H9 (cell line): ENCODE results near the gene MOBP. TPM values are rescaled to one million over a fixed set of nuclear protein-coding genes. Genes with fewer than 3 reads are reported as not detected.

Experiments used
- DNase-seq: peaks from one replicate; pipeline ENCODE4 v3.0.0-alpha.2; 2017
- H2AFZ ChIP-seq: one replicate; pipeline ENCODE4 v1.6.1; 2013; ENCODE audit warnings: mild to moderate bottlenecking, low read length, control low read depth, moderate library complexity
- H2AK5ac ChIP-seq: 2 replicates; pipeline ENCODE4 v1.6.1; 2013; ENCODE audit warnings: low read length, control low read depth, mixed read lengths; ENCODE audit not compliant: insufficient read length
- H2BK120ac ChIP-seq: one replicate; pipeline ENCODE4 v1.6.1; 2013; ENCODE audit warnings: low read depth, mild to moderate bottlenecking, low read length, control low read depth, inconsistent platforms; ENCODE audit not compliant: poor library complexity, severe bottlenecking
- H2BK12ac ChIP-seq: 2 replicates; pipeline ENCODE4 v1.6.1; 2013; ENCODE audit warnings: low read length, control low read depth, mixed read lengths, low read depth; ENCODE audit not compliant: insufficient read length
- H2BK15ac ChIP-seq: 2 replicates; pipeline ENCODE4 v1.6.1; 2013; ENCODE audit warnings: low read depth, low read length, control low read depth
- H2BK20ac ChIP-seq: one replicate; pipeline ENCODE4 v1.6.1; 2013; ENCODE audit warnings: low read depth, mild to moderate bottlenecking, low read length, control low read depth, inconsistent platforms; ENCODE audit not compliant: poor library complexity, severe bottlenecking
- H2BK5ac ChIP-seq: 2 replicates; pipeline ENCODE4 v1.6.1; 2013; ENCODE audit warnings: low read length, control low read depth, mixed read lengths; ENCODE audit not compliant: insufficient read length
- H3K14ac ChIP-seq: 2 replicates; pipeline ENCODE4 v1.6.1; 2013; ENCODE audit warnings: low read length, control low read depth; ENCODE audit not compliant: insufficient read depth
- H3K18ac ChIP-seq: 2 replicates; pipeline ENCODE4 v1.6.1; 2013; ENCODE audit warnings: low read depth, mild to moderate bottlenecking, mixed read lengths, low read length, control low read depth; ENCODE audit not compliant: insufficient read length
- H3K23ac ChIP-seq: 2 replicates; pipeline ENCODE4 v1.6.1; 2013; ENCODE audit warnings: low read length, control low read depth, mixed read lengths, low read depth; ENCODE audit not compliant: insufficient read length
- H3K23me2 ChIP-seq: 2 replicates; pipeline ENCODE4 v1.6.1; 2013; ENCODE audit warnings: low read depth, mild to moderate bottlenecking, mixed read lengths, low read length, control low read depth; ENCODE audit not compliant: insufficient read length, poor library complexity, severe bottlenecking
- H3K27ac ChIP-seq: 2 replicates; pipeline ENCODE4 v1.5.1; 2013; ENCODE audit warnings: low read length, control low read depth, mixed read lengths, low read depth; ENCODE audit not compliant: insufficient read length
- H3K27me3 ChIP-seq: 2 replicates; pipeline ENCODE4 v1.6.1; 2013; ENCODE audit warnings: low read length, control low read depth, inconsistent platforms; ENCODE audit not compliant: insufficient read depth
- H3K4ac ChIP-seq: 2 replicates; pipeline ENCODE4 v1.6.1; 2013; ENCODE audit warnings: low read depth, mild to moderate bottlenecking, control low read depth, inconsistent platforms, low read length, moderate library complexity
- H3K4me1 ChIP-seq: 2 replicates; pipeline ENCODE4 v1.6.1; 2013; ENCODE audit warnings: low read length, control low read depth, inconsistent platforms; ENCODE audit not compliant: insufficient read depth
- H3K4me2 ChIP-seq: 2 replicates; pipeline ENCODE4 v1.6.1; 2013; ENCODE audit warnings: low read length, control low read depth, mixed read lengths; ENCODE audit not compliant: insufficient read length, insufficient read depth
- H3K56ac ChIP-seq: 2 replicates; pipeline ENCODE4 v1.6.1; 2013; ENCODE audit warnings: low read depth, mild to moderate bottlenecking, mixed read lengths, low read length, control low read depth; ENCODE audit not compliant: insufficient read length
- H3K79me1 ChIP-seq: 2 replicates; pipeline ENCODE4 v1.6.1; 2013; ENCODE audit warnings: low read depth, mild to moderate bottlenecking, moderate library complexity, low read length, control low read depth, inconsistent platforms; ENCODE audit not compliant: insufficient read depth, poor library complexity, severe bottlenecking
- H3K79me2 ChIP-seq: 2 replicates; pipeline ENCODE4 v1.6.1; 2013; ENCODE audit warnings: low read length, control low read depth, inconsistent platforms; ENCODE audit not compliant: insufficient read depth
- H3K9ac ChIP-seq: 2 replicates; pipeline ENCODE4 v1.6.1; 2013; ENCODE audit warnings: low read length, control low read depth, mixed read lengths; ENCODE audit not compliant: insufficient read length; ENCODE audit errors: extremely low read depth
- H3K9me3 ChIP-seq: one replicate; pipeline ENCODE4 v1.6.1; 2013; ENCODE audit warnings: low read depth, low read length, inconsistent platforms; ENCODE audit not compliant: control insufficient read depth
- H3T11ph ChIP-seq: one replicate; pipeline ENCODE4 v1.6.1; 2013; ENCODE audit warnings: mild to moderate bottlenecking, low read length, control low read depth, inconsistent platforms
- H4K20me1 ChIP-seq: one replicate; pipeline ENCODE4 v1.6.1; 2013; ENCODE audit not compliant: control insufficient read depth, insufficient read length, insufficient read depth
- H4K5ac ChIP-seq: 2 replicates; pipeline ENCODE4 v1.6.1; 2013; ENCODE audit warnings: low read depth, mild to moderate bottlenecking, mixed read lengths, low read length, control low read depth; ENCODE audit not compliant: insufficient read length
- H4K8ac ChIP-seq: replicated peaks from 2 replicates; pipeline ENCODE4 v1.6.1; 2013; ENCODE audit warnings: low read length, control low read depth, mixed read lengths, low read depth; ENCODE audit not compliant: insufficient read length
- H4K91ac ChIP-seq: 2 replicates; pipeline ENCODE4 v1.6.1; 2013; ENCODE audit warnings: low read depth, mild to moderate bottlenecking, moderate library complexity, mixed read lengths, low read length, control low read depth; ENCODE audit not compliant: insufficient read length
- H3K27ac Mint-ChIP-seq, 3 experiments: 2 replicates in 2 of 3; 3 replicates in 1 of 3; pipeline ENCODE4 v1.8.0; 2020 to 2021; ENCODE audit warnings: mixed read lengths in 3 of 3, mild to moderate bottlenecking in 1 of 3, moderate library complexity in 1 of 3
- H3K27me3 Mint-ChIP-seq: 2 replicates; pipeline ENCODE4 v1.8.0; 2021; ENCODE audit warnings: low read depth, mild to moderate bottlenecking, moderate library complexity, mixed read lengths
- H3K36me3 Mint-ChIP-seq, 3 experiments: 2 replicates in 2 of 3; 3 replicates in 1 of 3; pipeline ENCODE4 v1.8.0; 2020 to 2021; ENCODE audit warnings: low read depth in 3 of 3, mixed read lengths in 3 of 3; ENCODE audit not compliant: insufficient read depth in 1 of 3
- H3K4me1 Mint-ChIP-seq, 2 experiments: 2 replicates each; pipeline ENCODE4 v1.8.0; 2020; ENCODE audit warnings: mixed read lengths in 2 of 2
- H3K4me3 Mint-ChIP-seq, 2 experiments: 2 replicates in 1 of 2; 3 replicates in 1 of 2; pipeline ENCODE4 v1.8.0; 2020 to 2021; ENCODE audit warnings: mild to moderate bottlenecking in 2 of 2, mixed read lengths in 2 of 2, moderate library complexity in 1 of 2
- H3K9me3 Mint-ChIP-seq, 2 experiments: 2 replicates in 1 of 2; 3 replicates in 1 of 2; pipeline ENCODE4 v1.8.0; 2020; ENCODE audit warnings: mild to moderate bottlenecking in 2 of 2, mixed read lengths in 2 of 2, moderate library complexity in 1 of 2
- WGBS: extraction: QIAGEN DNeasy Blood & Tissue Kit; methylation state at CpG from one replicate; pipeline ENCODE4 v1.1.7; 2013; ENCODE audit warnings: missing lambda C conversion rate, low lambda C conversion rate, mixed read lengths; ENCODE audit not compliant: insufficient read length; ENCODE audit errors: extremely low coverage; 5-methylcytosine and 5-hydroxymethylcytosine counted together
- total RNA-seq: library from RNA; stranded (reverse); gene quantifications from 2 replicates; pipeline ENCODE4 v1.2.1, GENCODE V29; 2021
- TF ChIP-seq, protein P1 (sequence below): fragments of 200-600 bp; sonication (generic); conservative IDR thresholded peaks from 3 replicates; pipeline ENCODE4 v1.8.0; 2021; ENCODE audit warnings: antibody characterized with exemption, mild to moderate bottlenecking

MOBP gene
- total RNA-seq, 1 experiment from 2014 or later, result not detected

GRCh38 chr3:39541917-39542329 is 74.4 kb downstream of the MOBP start:
- Mint-ChIP-seq H3K4me1 (peaks cover 18 to 22% of the 10 kb centered on the region in 2 experiments), H3K36me3 (no peaks in the 10 kb centered on the region), H3K27ac (no peak overlapping the region), H3K9me3 (peaks cover 0 to 3% of the 10 kb centered on the region in 2 experiments; a peak in 2 of 5 replicates), H3K27me3 (no peaks in the 10 kb centered on the region; the same call in 1 of the 2 replicates), H3K4me3 (no peak overlapping the region)
- no peaks in the 10 kb centered on the region for H3K23me2 ChIP-seq
- no peak overlapping the region for H3K14ac ChIP-seq
- H3K27ac ChIP-seq, result no peak overlapping the region
- no peak overlapping the region for H2BK12ac ChIP-seq
- no peak overlapping the region for H2BK15ac ChIP-seq
- DNase-seq, result no peak
- peak overlapping the region; percentile 4 for H3K4me2 ChIP-seq
- no peak overlapping the region for H3K18ac ChIP-seq
- H3K27me3 ChIP-seq, result no peaks in the 10 kb centered on the region
- TF ChIP-seq, protein P1, sequence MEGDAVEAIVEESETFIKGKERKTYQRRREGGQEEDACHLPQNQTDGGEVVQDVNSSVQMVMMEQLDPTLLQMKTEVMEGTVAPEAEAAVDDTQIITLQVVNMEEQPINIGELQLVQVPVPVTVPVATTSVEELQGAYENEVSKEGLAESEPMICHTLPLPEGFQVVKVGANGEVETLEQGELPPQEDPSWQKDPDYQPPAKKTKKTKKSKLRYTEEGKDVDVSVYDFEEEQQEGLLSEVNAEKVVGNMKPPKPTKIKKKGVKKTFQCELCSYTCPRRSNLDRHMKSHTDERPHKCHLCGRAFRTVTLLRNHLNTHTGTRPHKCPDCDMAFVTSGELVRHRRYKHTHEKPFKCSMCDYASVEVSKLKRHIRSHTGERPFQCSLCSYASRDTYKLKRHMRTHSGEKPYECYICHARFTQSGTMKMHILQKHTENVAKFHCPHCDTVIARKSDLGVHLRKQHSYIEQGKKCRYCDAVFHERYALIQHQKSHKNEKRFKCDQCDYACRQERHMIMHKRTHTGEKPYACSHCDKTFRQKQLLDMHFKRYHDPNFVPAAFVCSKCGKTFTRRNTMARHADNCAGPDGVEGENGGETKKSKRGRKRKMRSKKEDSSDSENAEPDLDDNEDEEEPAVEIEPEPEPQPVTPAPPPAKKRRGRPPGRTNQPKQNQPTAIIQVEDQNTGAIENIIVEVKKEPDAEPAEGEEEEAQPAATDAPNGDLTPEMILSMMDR, result peak; percentile 85
- H3T11ph ChIP-seq, result no peak overlapping the region
- H3K9me3 ChIP-seq, result no peaks in the 10 kb centered on the region
- H2BK20ac ChIP-seq, result no peak overlapping the region
- no peak overlapping the region for H3K56ac ChIP-seq
- no peaks in the 10 kb centered on the region for H3K79me2 ChIP-seq
- no peak overlapping the region for H4K5ac ChIP-seq
- no peaks in the 10 kb centered on the region for H3K79me1 ChIP-seq
- no peak overlapping the region for H3K9ac ChIP-seq
- no peaks in the 10 kb centered on the region for H4K20me1 ChIP-seq
- H2AFZ ChIP-seq, result no peak overlapping the region
- H2AK5ac ChIP-seq, result no peak overlapping the region
- H3K23ac ChIP-seq, result no peak overlapping the region
- no peak overlapping the region for H4K91ac ChIP-seq
- no peak overlapping the region for H3K4ac ChIP-seq
- no CpG with 5 or more reads among the region's 5 CpGs for WGBS
- H3K4me1 ChIP-seq, result peaks cover 7% of the 10 kb centered on the region
- H4K8ac ChIP-seq, result no peak overlapping the region
- no peak overlapping the region for H2BK5ac ChIP-seq
- no peak overlapping the region for H2BK120ac ChIP-seq
